ENCODE data around the gene CACNA1E. TPM values are rescaled to one million over a fixed set of nuclear protein-coding genes. Genes with fewer than 3 reads are reported as not detected.

Gene CACNA1E
- total and polyA plus RNA-seq, 2 experiments from 2014 or later = 1.1 to 1.7 TPM

GRCh38 chr1:181608948-181609347 is 125.6 kb downstream of the CACNA1E start:
- no peak for DNase-seq (ENCODE audit: low spot score)
- H3K27me3 ChIP-seq = no peaks in the 10 kb centered on the region
- no peak overlapping the region for H3K27ac ChIP-seq
- no peaks in the 10 kb centered on the region for H3K4me1 ChIP-seq (ENCODE audit: insufficient read depth)
- no peaks in the 10 kb centered on the region for H3K9me3 ChIP-seq (ENCODE audit: low read depth)
- H3K36me3 ChIP-seq (replicated peaks; ENCODE audit: insufficient read depth, low read depth) = no peaks in the 10 kb centered on the region
- no peaks in the 10 kb centered on the region for H3K79me2 ChIP-seq
- no peaks in the 10 kb centered on the region for H3K9me2 ChIP-seq (replicated peaks; ENCODE audit: insufficient read depth)
- 63% methylated on average over 4 of the region's 4 CpGs for WGBS (ENCODE audit: low lambda C conversion rate, missing lambda C conversion rate)
- H3K4me3 ChIP-seq = no peak overlapping the region
- H2AFZ ChIP-seq = no peak overlapping the region
- no peak overlapping the region for H3K4me2 ChIP-seq
- TF ChIP-seq EZH2 (IDR thresholded peaks at IDR 0.05; ENCODE audit: borderline replicate concordance) (no peak), EZH2phosphoT487 (IDR thresholded peaks at IDR 0.05; ENCODE audit: low read depth, severe bottlenecking, unreplicated experiment) (no peak)
- TF ChIP-seq, protein P1, sequence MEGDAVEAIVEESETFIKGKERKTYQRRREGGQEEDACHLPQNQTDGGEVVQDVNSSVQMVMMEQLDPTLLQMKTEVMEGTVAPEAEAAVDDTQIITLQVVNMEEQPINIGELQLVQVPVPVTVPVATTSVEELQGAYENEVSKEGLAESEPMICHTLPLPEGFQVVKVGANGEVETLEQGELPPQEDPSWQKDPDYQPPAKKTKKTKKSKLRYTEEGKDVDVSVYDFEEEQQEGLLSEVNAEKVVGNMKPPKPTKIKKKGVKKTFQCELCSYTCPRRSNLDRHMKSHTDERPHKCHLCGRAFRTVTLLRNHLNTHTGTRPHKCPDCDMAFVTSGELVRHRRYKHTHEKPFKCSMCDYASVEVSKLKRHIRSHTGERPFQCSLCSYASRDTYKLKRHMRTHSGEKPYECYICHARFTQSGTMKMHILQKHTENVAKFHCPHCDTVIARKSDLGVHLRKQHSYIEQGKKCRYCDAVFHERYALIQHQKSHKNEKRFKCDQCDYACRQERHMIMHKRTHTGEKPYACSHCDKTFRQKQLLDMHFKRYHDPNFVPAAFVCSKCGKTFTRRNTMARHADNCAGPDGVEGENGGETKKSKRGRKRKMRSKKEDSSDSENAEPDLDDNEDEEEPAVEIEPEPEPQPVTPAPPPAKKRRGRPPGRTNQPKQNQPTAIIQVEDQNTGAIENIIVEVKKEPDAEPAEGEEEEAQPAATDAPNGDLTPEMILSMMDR (IDR thresholded peaks at IDR 0.05; ENCODE audit: poor library complexity) = no peak
- no peaks in the 10 kb centered on the region for H4K20me1 ChIP-seq (ENCODE audit: insufficient read depth, poor library complexity, severe bottlenecking)

DNA sequence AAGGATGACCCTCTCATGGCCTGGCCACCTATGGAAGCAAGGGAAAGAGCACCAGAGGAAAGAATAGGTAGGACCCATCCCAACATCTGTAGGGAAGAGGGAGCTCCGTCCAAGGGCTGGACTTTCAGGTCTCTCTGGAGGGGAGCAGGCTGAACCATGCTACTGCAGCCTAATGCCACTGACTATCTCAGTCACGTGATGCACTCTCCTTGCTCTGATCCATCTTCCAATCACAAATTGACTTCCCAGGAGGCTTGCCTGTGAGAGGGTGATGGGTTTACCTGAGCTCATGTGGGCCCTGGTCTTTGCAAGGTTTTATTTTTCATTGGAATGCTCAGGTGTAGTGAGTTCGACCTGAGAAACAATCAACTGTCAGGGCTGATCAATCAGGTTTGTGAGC is 128.8 kb downstream of the CACNA1E start:
- no peaks in the 10 kb centered on the region for H4K20me1 ChIP-seq (ENCODE audit: insufficient read depth, poor library complexity, severe bottlenecking)
- H3K27ac ChIP-seq = no peak overlapping the region
- TF ChIP-seq EZH2phosphoT487 (IDR thresholded peaks at IDR 0.05; ENCODE audit: low read depth, severe bottlenecking, unreplicated experiment) (no peak), EZH2 (IDR thresholded peaks at IDR 0.05; ENCODE audit: borderline replicate concordance) (no peak)
- TF ChIP-seq, protein P1 (IDR thresholded peaks at IDR 0.05; ENCODE audit: poor library complexity) = no peak
- 86% methylated on average over 3 of the region's 3 CpGs for WGBS (ENCODE audit: low lambda C conversion rate, missing lambda C conversion rate)
- H2AFZ ChIP-seq = no peak overlapping the region
- no peaks in the 10 kb centered on the region for H3K79me2 ChIP-seq
- H3K36me3 ChIP-seq (replicated peaks; ENCODE audit: insufficient read depth, low read depth) = no peaks in the 10 kb centered on the region
- no peaks in the 10 kb centered on the region for H3K9me2 ChIP-seq (replicated peaks; ENCODE audit: insufficient read depth)
- H3K27me3 ChIP-seq = no peaks in the 10 kb centered on the region
- no peak overlapping the region for H3K4me3 ChIP-seq
- no peak overlapping the region for H3K4me2 ChIP-seq
- no peak for DNase-seq (ENCODE audit: low spot score)
- H3K4me1 ChIP-seq (ENCODE audit: insufficient read depth) = no peaks in the 10 kb centered on the region
- H3K9me3 ChIP-seq (ENCODE audit: low read depth) = no peaks in the 10 kb centered on the region

GRCh38 chr1:181618559-181618958 is 135.2 kb downstream of the CACNA1E start:
- Histone ChIP-seq H3K4me1 (ENCODE audit: insufficient read depth) (peaks cover 5% of the 10 kb centered on the region), H3K27me3 (no peaks in the 10 kb centered on the region), H3K9me2 (replicated peaks; ENCODE audit: insufficient read depth) (no peaks in the 10 kb centered on the region), H3K4me3 (no peak overlapping the region), H3K79me2 (no peaks in the 10 kb centered on the region), H2AFZ (no peak overlapping the region), H3K9me3 (ENCODE audit: low read depth) (no peaks in the 10 kb centered on the region), H3K36me3 (replicated peaks; ENCODE audit: insufficient read depth, low read depth) (no peaks in the 10 kb centered on the region), H3K27ac (no peak overlapping the region), H3K4me2 (no peak overlapping the region), H4K20me1 (ENCODE audit: insufficient read depth, poor library complexity, severe bottlenecking) (no peaks in the 10 kb centered on the region)
- no peak for DNase-seq (ENCODE audit: low spot score)
- TF ChIP-seq EZH2 (IDR thresholded peaks at IDR 0.05; ENCODE audit: borderline replicate concordance) (no peak), EZH2phosphoT487 (IDR thresholded peaks at IDR 0.05; ENCODE audit: low read depth, severe bottlenecking, unreplicated experiment) (no peak)
- TF ChIP-seq, protein P1 (IDR thresholded peaks at IDR 0.05; ENCODE audit: poor library complexity) = no peak
- 29% methylated on average over 2 of the region's 2 CpGs for WGBS (ENCODE audit: low lambda C conversion rate, missing lambda C conversion rate)

GRCh38 chr1:181620183-181620582 is 136.9 kb downstream of the CACNA1E start:
- H3K36me3 ChIP-seq (replicated peaks; ENCODE audit: insufficient read depth, low read depth) = no peaks in the 10 kb centered on the region
- TF ChIP-seq EZH2phosphoT487 (IDR thresholded peaks at IDR 0.05; ENCODE audit: low read depth, severe bottlenecking, unreplicated experiment) (no peak), EZH2 (IDR thresholded peaks at IDR 0.05; ENCODE audit: borderline replicate concordance) (no peak)
- TF ChIP-seq, protein P1 (IDR thresholded peaks at IDR 0.05; ENCODE audit: poor library complexity) = no peak
- H3K27me3 ChIP-seq = no peaks in the 10 kb centered on the region
- no peak overlapping the region for H3K27ac ChIP-seq
- H2AFZ ChIP-seq = no peak overlapping the region
- no peaks in the 10 kb centered on the region for H3K9me3 ChIP-seq (ENCODE audit: low read depth)
- DNase-seq (ENCODE audit: low spot score) = no peak
- no peak overlapping the region for H3K4me2 ChIP-seq
- 100% methylated on average over 1 of the region's 1 CpG for WGBS (ENCODE audit: low lambda C conversion rate, missing lambda C conversion rate)
- H3K4me1 ChIP-seq (ENCODE audit: insufficient read depth) = peaks cover 5% of the 10 kb centered on the region
- H3K4me3 ChIP-seq = no peak overlapping the region
- H3K79me2 ChIP-seq = no peaks in the 10 kb centered on the region
- no peaks in the 10 kb centered on the region for H3K9me2 ChIP-seq (replicated peaks; ENCODE audit: insufficient read depth)
- no peaks in the 10 kb centered on the region for H4K20me1 ChIP-seq (ENCODE audit: insufficient read depth, poor library complexity, severe bottlenecking)

All from hepatocyte (in vitro differentiated cells).